GM21825 (cell line): Measurements from ENCODE around the gene COX6A2.

Experiments
- ATAC-seq: cut with Tn5 transposase; IDR thresholded peaks from one replicate; pipeline ENCODE4 v1.9.1; 2021; ENCODE audit warnings: mild to moderate bottlenecking, moderate library complexity; ENCODE audit not compliant: unreplicated experiment

The COX6A2 gene

DNA sequence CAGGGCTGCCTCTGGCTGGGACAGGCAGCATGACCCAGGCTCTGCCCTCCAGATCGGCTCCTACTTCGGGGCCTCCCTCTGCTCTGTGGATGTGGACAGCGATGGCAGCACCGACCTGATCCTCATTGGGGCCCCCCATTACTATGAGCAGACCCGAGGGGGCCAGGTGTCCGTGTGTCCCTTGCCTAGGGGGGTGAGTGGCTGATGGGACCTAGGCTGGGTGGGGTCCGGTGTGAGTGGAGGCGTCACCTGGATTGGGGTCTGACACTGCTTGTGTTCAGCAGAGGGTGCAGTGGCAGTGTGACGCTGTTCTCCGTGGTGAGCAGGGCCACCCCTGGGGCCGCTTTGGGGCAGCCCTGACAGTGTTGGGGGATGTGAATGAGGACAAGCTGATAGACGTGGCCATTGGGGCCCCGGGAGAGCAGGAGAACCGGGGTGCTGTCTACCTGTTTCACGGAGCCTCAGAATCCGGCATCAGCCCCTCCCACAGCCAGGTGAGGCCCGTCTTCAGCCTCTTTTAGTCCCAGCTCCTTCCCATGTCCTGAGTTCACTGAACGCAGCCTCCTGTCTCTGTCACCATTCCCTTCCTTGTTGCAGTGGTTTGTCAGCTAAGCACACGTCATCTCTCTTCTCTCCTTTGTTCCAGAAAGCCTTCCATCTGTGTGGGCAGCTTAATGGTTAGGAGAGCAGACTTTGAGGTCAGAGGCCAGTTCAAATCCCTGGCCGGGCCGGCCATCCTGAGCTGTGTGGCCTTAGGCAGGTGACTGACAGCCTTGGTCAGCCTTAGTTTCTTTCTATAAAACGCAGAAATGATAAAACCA is 16.9 kb downstream of the COX6A2 start:
- no peak for ATAC-seq

DNA sequence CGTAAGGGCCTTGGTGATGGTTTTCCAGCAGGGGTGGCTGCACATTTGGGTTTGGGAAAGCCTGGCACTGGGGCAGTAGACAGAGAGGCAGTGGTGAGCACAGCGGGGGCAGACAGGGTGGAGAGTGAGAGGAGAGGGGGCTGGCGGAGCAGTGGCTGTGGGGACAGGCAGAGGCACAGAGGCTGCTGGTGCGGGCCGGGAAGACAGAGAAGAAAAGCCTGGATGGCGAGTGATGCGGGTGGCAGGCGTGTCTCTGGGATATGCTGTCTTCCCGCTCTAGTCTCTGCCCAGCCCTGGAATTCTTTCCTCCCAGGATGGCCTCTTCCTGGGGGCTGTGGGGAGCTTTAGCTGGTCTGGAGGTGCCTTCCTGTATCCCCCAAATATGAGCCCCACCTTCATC is 18.1 kb downstream of the COX6A2 start:
- ATAC-seq, result no peak

DNA sequence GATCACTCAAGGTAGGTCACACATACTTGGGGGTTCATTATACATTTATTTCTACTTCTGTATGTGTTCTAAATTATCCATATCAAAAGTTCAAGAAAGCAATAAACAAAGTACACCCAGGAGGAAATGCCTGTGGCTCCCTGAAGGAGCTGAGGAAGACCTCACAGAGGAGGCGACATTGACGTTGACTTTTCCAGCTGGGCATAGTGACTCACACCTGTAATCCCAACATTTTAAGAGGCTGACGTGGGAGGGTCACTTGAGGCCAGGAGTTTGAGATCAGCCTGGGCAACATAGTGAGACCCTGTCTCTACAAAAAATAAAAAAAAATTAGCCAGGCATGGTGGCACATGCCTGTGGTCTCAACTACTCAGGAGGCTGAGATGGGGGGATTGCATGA is 18.7 kb downstream of the COX6A2 start:
- no peak for ATAC-seq

DNA sequence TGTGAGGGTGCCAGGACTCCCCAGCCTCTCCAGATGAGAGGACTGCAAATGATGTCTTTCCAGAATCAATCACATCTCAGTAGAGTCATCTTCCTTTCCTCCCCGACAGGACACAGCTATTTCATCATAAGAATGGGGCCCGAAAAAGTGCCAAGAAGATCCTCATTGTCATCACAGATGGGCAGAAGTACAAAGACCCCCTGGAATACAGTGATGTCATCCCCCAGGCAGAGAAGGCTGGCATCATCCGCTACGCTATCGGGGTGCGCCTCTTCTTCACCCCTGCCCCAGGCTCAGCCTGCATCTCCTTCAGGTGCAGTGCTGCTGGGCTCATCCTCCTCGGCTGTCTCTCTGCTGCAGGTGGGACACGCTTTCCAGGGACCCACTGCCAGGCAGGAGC is 20.8 kb downstream of the COX6A2 start:
- ATAC-seq, result no peak

DNA sequence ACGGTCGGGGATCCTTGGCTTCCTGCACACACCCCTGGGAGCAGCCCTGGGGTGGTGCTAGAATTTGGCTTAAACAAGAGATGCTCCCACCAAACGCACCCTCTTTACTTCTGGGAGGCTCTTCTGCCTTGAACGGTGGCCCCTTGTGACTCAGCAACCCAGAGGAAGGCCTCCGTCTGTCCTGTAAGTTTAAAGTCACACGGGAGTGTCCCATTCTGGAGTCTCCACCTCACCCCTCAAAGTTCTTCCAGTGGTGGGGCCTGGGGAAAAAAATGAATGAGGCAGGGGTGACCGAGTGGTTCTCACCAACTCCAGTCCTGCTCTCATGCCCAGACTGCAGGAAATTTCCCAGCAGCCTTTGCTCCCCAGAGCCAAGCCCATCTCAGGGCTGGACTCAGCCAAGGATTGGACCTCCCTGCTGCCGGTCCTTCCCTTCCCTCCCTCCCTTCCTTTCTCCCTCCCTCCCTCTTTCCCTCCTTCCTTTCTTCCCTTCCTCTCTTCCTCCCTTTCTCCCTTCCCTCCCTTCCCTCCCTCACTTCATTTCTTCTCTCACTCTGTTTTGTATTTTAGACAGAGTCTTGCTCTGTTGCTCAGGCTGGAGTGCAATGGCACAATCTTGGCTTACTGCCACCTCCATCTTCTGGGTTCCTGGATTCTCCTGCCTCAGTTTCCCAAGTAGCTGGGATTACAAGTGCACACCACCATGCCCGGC is 23.7 kb downstream of the COX6A2 start:
- no peak for ATAC-seq

DNA sequence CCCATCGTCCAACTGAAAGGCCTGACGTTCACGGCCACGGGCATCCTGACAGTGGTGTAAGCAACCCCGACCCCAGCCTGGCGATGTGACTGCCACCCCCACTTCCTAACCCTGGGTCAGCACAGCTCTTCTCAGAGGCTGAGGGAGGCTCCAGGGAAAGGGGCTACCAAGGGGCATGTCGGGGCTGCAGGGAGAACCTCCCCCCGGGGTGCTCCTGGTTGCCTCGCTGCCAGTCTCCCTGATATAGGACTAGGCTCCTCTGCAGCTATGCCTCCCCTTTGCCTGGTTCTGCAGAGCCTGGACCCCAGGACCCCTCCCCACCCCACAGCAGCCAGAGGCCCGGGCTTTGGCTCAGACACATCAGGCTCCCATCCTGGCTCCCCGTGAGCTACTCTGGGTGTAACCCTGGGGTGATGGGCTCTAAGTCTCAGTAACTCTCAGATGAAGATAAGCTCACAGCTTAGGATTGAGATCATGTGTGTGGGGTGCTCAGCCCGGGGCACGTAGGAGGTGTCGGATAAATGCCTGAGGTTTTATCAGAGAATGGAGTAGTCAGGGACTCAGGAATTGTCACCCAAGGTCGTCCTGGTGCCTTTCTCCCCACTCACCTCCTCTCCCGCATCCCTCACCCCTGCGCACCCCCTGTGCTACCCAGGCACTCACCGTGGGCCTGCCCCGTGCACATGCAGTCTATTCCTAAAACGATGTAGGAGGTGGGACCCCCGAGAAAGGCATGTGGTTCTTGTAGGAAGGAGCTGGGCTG is 24.4 kb downstream of the COX6A2 start:
- no peak for ATAC-seq

DNA sequence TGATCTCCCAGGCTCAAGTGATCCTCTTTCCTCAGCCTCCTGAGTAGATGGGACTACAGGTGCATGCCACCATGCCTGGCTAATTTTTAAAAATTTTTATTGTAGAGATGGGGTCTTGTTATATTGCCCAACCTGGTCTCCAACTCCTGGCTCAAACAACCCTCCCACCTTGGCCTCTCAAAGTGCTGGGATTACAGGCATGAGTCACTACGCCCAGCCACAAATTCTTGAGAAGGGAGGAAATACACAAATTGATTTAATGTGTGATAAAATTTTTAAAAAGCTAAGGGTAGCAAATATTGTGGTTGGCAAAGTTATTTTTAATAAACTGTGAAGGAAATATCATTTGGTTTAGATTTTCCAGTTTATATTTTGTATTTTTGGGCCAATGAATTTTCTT is 25.5 kb downstream of the COX6A2 start:
- ATAC-seq, result no peak

DNA sequence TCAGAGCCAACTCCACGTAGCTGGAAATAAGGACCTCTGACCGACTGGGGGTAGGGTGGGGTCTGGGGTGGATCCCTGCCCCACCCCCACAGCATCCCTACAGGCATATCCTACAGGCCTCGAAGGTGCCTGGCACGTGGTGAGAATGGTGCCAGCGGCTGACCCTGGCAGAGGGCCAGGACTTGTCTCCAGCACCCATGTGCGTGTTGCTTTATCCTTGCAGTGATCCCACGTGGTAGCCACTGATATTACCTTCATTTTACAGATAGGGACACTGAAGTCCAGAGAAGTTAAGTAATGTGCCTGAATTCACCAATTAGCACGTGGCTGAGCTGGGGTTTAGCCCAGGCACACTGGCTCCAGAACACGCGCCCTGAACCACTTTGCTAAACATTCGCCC is 26.7 kb downstream of the COX6A2 start:
- no peak for ATAC-seq

DNA sequence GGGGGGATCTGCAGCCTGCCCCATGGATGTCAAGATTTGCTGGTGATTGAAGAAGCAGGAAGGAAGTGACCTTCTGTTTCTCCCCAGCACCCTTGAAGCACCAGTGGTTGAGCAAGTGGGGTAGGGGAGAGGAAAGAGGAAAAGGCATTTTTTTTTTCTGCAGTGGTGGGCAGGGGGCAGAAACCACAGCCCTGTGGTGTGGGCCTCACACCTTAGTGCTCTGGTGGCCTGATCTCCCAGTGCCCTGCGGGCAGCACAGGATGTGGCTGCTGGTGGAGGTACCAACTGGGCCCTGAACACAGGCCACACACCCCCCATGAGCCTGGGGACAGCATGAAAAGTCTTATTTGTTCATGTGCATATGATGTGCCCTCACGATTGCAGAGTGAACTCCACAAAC is 28.0 kb downstream of the COX6A2 start:
- ATAC-seq, result no peak

DNA sequence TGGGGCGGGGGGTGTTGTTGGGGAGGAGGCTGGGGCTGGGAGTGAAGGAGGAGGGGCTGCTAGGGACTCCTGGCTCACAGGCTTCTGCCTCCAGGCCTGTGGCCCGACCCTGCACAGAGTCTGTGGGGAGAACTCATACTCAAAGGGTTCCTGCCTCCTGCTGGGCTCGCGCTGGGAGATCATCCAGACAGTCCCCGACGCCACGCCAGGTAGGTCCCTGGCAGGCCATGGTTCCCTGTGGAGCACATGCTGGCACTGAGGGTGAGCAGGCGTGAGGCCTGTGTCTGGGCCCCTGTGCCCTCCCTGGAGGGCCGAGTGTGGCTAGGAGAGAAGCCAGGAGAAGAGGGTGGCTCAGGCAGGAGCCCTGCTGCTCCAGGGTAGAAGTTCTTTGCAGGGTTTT is 30.5 kb downstream of the COX6A2 start:
- no peak for ATAC-seq

DNA sequence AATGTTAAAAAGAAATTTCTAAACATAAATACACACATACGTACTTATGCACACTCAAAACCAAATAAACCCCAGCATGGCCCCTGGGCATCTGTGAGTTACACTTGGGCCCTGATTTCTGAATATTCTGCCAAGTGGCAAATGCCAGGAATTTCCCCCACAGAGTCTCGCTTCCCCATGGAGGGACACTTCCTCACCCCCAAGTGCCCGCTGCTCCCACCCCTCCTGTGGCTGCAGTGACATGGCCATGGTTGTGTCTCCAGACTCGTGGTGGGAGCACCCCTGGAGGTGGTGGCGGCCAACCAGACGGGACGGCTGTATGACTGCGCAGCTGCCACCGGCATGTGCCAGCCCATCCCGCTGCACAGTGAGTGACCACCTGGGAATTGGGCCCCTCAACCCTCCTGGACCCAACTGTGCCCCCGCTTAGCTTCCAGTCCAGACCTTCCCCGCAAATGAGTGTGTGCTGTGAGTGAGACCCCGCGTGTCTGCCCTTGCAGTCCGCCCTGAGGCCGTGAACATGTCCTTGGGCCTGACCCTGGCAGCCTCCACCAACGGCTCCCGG is 31.0 kb downstream of the COX6A2 start:
- no peak for ATAC-seq

DNA sequence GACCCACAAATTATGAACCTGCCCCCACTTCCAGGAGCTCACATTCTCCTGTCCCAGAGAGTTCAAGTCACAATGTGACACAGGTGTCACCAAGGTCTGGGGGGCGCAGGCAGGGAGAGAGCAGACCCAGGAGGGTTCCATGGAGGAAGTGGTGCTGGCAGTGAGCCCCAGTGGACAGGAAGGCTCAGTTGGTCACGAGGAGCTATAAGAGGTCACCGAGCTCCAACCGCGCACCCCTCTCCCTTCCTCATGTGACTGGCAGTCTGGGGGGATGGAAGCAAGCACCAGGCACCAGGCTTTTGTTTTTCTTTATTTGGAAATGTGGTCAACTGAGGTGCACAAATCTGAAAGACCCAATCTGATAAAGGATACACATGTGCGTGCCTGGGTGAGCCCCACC is 32.5 kb downstream of the COX6A2 start:
- no peak for ATAC-seq

DNA sequence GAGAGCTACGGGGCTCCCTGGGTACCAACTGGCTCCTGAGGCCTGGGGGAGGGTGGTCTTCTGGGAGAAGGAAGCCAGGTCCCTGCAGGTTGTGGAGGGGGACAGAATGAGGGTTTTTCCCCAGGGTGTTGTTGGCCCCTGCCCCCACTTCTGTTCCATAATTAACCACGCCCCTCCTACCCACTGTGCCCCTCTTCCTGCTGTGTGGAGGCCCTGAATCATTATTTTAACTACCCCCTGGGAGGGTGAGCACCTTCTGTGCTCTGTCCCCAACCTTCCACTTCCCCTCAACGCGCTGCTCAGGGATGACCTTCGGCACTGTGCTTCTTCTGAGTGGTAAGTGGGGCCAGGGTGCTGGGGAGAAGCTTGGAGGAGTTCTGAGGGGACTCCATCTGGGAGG is 35.1 kb downstream of the COX6A2 start, which contains the start of gene ITGAD:
TSS of gene ITGAD (plus strand) at position 280 of the 400 bp plus-strand sequence. CDS start at position 306, 26 bp downstream.
- no peak for ATAC-seq

DNA sequence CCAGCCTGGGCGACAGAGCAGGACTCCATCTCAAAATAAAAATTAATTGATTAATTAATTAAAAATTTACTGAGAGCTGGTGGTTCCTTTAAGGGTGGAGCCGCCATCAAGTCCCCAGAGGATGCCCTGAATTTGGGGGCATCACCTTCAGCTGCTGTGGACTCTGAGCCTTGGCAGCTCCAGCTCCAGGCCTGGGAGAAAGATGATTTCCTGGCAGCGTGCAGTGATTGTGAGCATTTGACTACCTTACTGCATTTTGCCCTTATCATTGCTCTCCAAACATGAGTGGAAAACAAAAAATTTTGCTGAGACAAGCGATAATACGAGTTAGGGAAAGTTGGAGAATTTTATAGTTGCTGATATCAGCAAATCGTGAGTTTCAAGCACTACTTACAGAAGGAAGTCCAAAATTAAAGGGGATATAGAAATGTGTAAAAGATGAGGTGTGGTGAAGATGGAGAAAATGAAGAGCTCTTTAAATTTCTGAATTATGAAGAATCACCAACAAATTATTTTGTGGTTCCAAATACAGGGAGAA is 37.6 kb downstream of the COX6A2 start:
- no peak for ATAC-seq

DNA sequence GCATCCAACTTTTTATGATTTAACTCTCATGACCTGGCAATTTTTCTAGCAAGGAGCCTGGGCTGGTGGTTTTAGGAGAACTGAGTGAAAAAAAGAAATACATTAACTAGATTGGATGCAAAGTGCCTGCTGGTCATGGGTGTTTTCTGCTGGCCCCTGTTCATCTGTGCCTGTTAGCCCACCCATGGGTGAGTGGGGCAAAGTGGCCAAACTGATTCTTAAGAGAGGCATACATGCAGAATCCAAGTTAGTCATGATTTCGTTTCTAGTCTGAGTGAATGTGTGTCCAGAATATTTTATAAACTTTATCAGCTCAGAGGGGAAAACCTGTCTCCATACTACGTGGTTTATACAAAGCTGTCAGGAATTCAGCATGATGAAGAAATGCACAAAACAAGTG is 39.6 kb downstream of the COX6A2 start:
- ATAC-seq, result no peak

DNA sequence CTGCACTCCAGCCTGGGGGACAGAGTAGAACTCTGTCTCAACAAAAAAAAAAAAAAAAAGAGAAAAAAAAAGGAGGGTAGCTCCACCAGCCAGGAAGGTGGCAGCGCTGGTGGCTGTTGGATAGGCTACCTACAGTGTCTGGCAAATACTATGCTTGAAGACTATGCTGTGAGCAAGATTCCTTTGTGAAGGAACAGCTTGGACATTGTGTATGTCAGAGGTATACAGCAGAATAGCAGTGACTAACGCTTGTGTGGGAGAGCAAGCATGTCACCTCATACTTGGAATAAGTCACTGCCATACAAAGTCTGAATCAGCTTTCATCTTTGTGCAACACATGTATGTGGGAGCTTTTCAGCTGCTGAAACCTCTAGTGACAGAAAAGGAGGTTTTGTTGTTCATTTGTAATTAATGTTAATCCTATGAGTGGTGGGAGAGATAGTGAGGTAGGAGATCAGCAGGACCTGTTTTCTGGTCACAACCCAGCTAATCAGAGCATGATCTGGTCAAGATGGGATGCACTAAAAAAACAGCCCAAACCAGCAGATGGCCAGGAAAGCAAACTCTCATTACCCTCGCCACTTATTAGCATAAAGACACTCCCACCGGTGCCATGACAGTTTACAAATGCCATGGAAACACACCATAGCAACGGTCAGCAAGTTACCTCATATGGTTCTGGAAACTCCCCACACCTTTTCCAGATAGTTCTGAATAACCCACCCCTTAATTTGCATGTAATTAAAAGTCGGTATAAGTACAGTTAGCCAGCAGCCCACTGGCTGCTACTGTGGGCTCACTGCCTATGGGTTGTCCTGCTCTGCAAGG is 41.8 kb downstream of the COX6A2 start:
- no peak for ATAC-seq

DNA sequence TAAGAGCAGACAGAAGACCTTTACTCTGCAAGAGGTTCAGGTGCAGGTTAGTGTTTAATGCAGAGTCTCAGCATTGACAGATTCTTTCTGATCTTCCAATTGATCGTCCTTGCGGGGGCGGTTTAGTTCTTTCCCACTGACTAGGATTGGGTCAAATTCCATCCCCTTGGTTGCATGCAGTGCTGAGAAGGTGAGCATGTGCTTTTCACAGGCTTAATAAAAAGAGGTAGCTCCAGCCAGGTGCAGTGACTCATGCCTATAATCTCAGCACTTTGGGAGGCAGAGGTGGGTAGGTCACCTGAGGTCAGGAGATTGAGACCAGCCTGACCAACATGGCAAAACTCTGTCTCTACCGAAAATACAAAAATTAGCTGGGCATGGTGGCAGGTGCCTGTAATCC is 42.5 kb downstream of the COX6A2 start:
- ATAC-seq, result no peak

DNA sequence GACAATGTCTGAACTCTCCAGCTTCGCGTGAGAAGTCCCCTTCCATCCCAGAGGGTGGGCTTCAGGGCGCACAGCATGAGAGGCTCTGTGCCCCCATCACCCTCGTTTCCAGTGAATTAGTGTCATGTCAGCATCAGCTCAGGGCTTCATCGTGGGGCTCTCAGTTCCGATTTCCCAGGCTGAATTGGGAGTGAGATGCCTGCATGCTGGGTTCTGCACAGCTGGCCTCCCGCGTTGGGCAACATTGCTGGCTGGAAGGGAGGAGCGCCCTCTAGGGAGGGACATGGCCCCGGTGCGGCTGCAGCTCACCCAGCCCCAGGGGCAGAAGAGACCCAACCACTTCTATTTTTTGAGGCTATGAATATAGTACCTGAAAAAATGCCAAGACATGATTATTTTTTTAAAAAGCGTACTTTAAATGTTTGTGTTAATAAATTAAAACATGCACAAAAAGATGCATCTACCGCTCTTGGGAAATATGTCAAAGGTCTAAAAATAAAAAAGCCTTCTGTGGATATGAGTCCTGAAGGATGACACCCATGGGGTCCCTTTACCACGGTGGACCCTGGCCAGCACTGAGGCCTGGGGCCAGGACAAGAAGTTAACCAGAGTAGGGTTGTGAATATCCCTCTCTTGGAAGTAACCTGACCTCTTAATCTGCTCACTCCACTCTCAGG is 45.5 kb downstream of the COX6A2 start:
- ATAC-seq, result peak; percentile 78

DNA sequence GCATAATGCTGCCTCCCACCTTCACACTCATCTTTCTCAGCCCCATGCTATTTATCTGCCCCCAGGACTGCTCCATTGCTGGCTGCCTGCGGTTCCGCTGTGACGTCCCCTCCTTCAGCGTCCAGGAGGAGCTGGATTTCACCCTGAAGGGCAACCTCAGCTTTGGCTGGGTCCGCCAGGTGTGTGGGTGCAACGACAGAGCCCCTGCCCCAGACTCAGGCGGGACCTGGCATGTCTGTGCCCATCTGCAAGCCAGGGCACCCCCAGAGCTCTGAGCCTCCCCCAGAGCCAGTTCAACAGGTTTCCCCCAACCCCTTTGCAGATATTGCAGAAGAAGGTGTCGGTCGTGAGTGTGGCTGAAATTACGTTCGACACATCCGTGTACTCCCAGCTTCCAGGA is 48.0 kb downstream of the COX6A2 start:
- ATAC-seq, result no peak
